AG09319 (cell line): ENCODE measurements around the gene TRIM67.

Source experiments
- DNase-seq: peaks from one replicate; pipeline ENCODE4 v3.0.0-alpha.2; 2010; ENCODE audit warnings: low read depth; ENCODE audit errors: extremely low read depth
- CTCF ChIP-seq: IDR thresholded peaks from 2 replicates; pipeline ENCODE4 v1.5.1; 2011; ENCODE audit warnings: low read depth, mild to moderate bottlenecking, inconsistent platforms, low read length, moderate library complexity

TRIM67 gene

GRCh38 chr1:231159963-231160761 lies 1.7 kb upstream of the TRIM67 start:
- TF ChIP-seq CTCF: no peak
- DNase-seq: no peak

GRCh38 chr1:231160895-231161666 lies 777 bp upstream of the TRIM67 start:
- DNase-seq: no peak
- TF ChIP-seq CTCF: no peak

GRCh38 chr1:231162297-231162969 lies 575 bp downstream of the TRIM67 start:
- TF ChIP-seq CTCF: no peak

GRCh38 chr1:231162970-231163829 lies 1.3 kb downstream of the TRIM67 start:
- no peak for DNase-seq
- TF ChIP-seq CTCF: no peak

More at GRCh38 chr1:231162297-231162969, 575 bp downstream of the TRIM67 start:
- no peak for DNase-seq

GRCh38 chr1:231163830-231164427 lies 2.1 kb downstream of the TRIM67 start:
- no peak for TF ChIP-seq CTCF
- no peak for DNase-seq

GRCh38 chr1:231165371-231165770 lies 3.5 kb downstream of the TRIM67 start:
- TF ChIP-seq CTCF: no peak
- no peak for DNase-seq
